ENCODE measurements around the gene SAMM50.

The SAMM50 gene

GRCh38 chr22:44032126-44032730, 77.0 kb downstream of the SAMM50 start:
- no peak for DNase-seq

GRCh38 chr22:44033287-44033686, 78.0 kb downstream of the SAMM50 start:
- no peak for DNase-seq

- no peak for DNase-seq
These were observed 78.5 kb downstream of the SAMM50 start for GRCh38 chr22:44033694-44034093.

- DNase-seq: no peak
These were observed 82.5 kb downstream of the SAMM50 start for GRCh38 chr22:44037519-44038375.

- DNase-seq: no peak
These were observed 84.4 kb downstream of the SAMM50 start for GRCh38 chr22:44039566-44040171.

GRCh38 chr22:44042249-44043218, 87.3 kb downstream of the SAMM50 start:
- DNase-seq: no peak

GRCh38 chr22:44045145-44045544, 89.9 kb downstream of the SAMM50 start:
- no peak for DNase-seq
